ENCODE results near the gene PLSCR3.
"Not testable (repeated sequence)": the region's sequence is repeated elsewhere in the genome, so short reads cannot be mapped to it uniquely, and the experiment has no call there.

The PLSCR3 gene

GRCh38 chr17:7379134-7379533 is 15.2 kb downstream of the PLSCR3 start:
- DNase-seq = no peak

- DNase-seq = no peak
Observed at GRCh38 chr17:7374353-7374752, 20.0 kb downstream of the PLSCR3 start.

- DNase-seq = no peak
Observed at GRCh38 chr17:7370853-7371252, 23.5 kb downstream of the PLSCR3 start.

GRCh38 chr17:7369825-7370224 is 24.5 kb downstream of the PLSCR3 start:
- no peak for DNase-seq

GRCh38 chr17:7368599-7368994 is 25.7 kb downstream of the PLSCR3 start:
- not testable (repeated sequence) for DNase-seq

- DNase-seq = no peak
Observed at GRCh38 chr17:7367918-7368598, 26.3 kb downstream of the PLSCR3 start.

GRCh38 chr17:7367083-7367482 is 27.2 kb downstream of the PLSCR3 start:
- no peak for DNase-seq

- not testable (repeated sequence) for DNase-seq
Observed at GRCh38 chr17:7365963-7366362, 28.4 kb downstream of the PLSCR3 start.

- DNase-seq = no peak
Observed at GRCh38 chr17:7363311-7363710, 31.0 kb downstream of the PLSCR3 start.

- DNase-seq = no peak
Observed at GRCh38 chr17:7361906-7362305, 32.4 kb downstream of the PLSCR3 start.

- DNase-seq = no peak
Observed at GRCh38 chr17:7357381-7357780, 36.9 kb downstream of the PLSCR3 start.

- no peak for DNase-seq
Observed at GRCh38 chr17:7356756-7357155, 37.6 kb downstream of the PLSCR3 start.

GRCh38 chr17:7356072-7356549 is 38.2 kb downstream of the PLSCR3 start:
- no peak for DNase-seq

GRCh38 chr17:7355573-7355972 is 38.8 kb downstream of the PLSCR3 start:
- DNase-seq = no peak

- DNase-seq = no peak
Observed at GRCh38 chr17:7355053-7355452, 39.3 kb downstream of the PLSCR3 start, which contains the start of gene TMEM95. Gene TMEM95, plus strand, starts transcription at chr17:7355156. Its CDS starts 49 bp downstream, at chr17:7355205.

GRCh38 chr17:7354262-7354843 is 40.0 kb downstream of the PLSCR3 start:
- DNase-seq = no peak

GRCh38 chr17:7352910-7353635 is 41.3 kb downstream of the PLSCR3 start:
- DNase-seq = no peak

- DNase-seq = no peak
Observed at GRCh38 chr17:7352503-7352889, 41.8 kb downstream of the PLSCR3 start.

- peak; percentile 97 for DNase-seq
Observed at GRCh38 chr17:7351665-7352502, 42.4 kb downstream of the PLSCR3 start, which contains the start of gene KCTD11. Gene KCTD11, plus strand, starts transcription at chr17:7352162.

GRCh38 chr17:7348478-7349242 is 45.7 kb downstream of the PLSCR3 start:
- DNase-seq = no peak

- no peak for DNase-seq
Observed at GRCh38 chr17:7347630-7348477, 46.5 kb downstream of the PLSCR3 start.
